ENCODE results near the gene IL17RC. TPM values are rescaled to one million over a fixed set of nuclear protein-coding genes. Genes with fewer than 3 reads are reported as not detected.

The IL17RC gene
- total RNA-seq, 4 donors from 2014 or later = 26.3 to 99.3 (median 82.1) TPM

DNA sequence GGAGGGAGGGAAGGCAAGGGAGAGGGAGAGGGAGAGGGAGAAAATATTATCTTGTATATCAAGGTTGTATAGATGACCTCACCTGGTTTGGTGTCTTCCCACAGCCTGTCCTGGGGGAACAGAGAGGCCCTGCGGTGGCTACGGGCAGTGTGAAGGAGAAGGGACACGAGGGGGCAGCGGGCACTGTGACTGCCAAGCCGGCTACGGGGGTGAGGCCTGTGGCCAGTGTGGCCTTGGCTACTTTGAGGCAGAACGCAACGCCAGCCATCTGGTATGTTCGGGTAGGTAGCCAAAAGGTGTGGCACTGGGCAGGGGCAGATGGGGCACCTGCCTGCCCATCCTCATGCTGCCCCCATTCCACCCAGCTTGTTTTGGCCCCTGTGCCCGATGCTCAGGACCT, 23.8 kb downstream of the IL17RC start:
- TF ChIP-seq, protein P1, sequence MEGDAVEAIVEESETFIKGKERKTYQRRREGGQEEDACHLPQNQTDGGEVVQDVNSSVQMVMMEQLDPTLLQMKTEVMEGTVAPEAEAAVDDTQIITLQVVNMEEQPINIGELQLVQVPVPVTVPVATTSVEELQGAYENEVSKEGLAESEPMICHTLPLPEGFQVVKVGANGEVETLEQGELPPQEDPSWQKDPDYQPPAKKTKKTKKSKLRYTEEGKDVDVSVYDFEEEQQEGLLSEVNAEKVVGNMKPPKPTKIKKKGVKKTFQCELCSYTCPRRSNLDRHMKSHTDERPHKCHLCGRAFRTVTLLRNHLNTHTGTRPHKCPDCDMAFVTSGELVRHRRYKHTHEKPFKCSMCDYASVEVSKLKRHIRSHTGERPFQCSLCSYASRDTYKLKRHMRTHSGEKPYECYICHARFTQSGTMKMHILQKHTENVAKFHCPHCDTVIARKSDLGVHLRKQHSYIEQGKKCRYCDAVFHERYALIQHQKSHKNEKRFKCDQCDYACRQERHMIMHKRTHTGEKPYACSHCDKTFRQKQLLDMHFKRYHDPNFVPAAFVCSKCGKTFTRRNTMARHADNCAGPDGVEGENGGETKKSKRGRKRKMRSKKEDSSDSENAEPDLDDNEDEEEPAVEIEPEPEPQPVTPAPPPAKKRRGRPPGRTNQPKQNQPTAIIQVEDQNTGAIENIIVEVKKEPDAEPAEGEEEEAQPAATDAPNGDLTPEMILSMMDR (IDR thresholded peaks at IDR 0.05; ENCODE audit: low read depth) = no peak

DNA sequence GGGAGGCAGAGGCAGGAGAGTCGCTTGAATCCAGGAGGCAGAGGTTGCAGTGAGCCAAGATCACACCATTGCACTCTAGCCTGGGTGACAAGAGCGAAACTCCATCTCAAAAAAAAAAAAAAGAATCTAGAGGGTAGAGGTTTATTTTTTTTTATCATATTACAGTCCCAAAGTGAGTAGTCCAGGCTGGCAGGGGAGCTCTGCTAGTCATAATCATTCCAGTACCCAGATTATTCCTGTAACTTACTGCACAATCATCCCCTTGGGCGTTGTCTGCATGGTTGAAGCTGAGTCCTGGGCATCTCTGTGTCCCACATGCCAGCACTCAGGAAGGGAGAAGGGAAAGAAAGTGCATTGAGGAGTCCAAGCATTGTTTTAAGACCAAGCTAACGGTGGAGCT, 25.3 kb downstream of the IL17RC start:
- TF ChIP-seq, protein P1 (IDR thresholded peaks at IDR 0.05; ENCODE audit: low read depth) = no peak

DNA sequence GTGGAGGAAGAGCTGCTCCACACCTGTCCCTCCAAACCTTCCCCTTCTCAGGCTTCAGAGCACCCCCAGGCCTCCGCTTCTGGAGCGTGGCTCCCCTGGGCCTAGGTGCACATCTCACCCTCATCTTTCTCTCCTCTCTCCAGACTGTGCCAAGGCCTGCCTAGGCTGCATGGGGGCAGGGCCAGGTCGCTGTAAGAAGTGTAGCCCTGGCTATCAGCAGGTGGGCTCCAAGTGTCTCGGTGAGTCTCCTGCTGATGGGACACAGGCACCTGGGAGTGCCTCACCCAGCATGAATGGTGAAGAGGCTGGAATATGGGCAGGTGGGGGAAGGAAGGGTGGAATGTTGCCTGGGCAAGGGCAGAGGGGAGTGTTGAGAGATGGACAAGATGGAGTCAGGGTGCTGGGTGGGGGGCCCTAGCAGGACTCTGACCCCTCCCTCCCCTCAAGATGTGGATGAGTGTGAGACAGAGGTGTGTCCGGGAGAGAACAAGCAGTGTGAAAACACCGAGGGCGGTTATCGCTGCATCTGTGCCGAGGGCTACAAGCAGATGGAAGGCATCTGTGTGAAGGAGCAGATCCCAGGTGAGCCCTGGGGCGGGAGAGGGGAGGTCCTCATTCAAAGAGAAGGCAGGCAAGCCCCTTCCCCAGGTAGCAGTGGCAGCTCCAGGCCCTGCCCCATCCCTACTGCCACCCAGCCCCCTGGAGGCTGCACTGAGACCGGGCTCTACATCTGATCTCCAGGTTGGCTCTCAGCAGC, 26.2 kb downstream of the IL17RC start:
- TF ChIP-seq, protein P1 (IDR thresholded peaks at IDR 0.05; ENCODE audit: low read depth) = no peak

DNA sequence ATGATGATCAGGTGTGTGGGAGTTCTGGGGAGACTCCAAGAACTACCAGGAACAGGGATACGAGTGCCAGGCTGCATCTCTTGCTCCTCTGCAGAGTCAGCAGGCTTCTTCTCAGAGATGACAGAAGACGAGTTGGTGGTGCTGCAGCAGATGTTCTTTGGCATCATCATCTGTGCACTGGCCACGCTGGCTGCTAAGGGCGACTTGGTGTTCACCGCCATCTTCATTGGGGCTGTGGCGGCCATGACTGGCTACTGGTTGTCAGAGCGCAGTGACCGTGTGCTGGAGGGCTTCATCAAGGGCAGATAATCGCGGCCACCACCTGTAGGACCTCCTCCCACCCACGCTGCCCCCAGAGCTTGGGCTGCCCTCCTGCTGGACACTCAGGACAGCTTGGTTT, 27.4 kb downstream of the IL17RC start:
- TF ChIP-seq, protein P1 (IDR thresholded peaks at IDR 0.05; ENCODE audit: low read depth) = no peak

DNA sequence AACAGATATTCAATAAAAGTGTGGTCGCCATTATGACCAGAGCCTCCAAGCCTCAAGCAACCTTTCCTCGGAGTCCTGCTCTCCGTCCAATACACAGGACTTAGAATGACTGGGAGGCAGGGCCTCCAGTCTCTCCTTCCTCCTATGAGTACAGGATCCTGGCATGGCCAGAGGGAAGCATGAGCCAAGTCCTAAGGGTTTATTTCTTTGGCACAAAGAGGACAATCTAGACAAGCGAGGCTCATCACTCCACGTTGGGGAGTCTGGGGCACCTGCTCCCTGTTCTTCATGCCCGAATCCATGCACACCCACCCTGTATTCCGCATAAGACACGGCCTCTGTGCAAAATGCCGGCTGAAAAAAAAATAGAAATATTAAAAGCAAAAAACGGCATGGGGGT, 28.5 kb downstream of the IL17RC start:
- TF ChIP-seq, protein P1 (IDR thresholded peaks at IDR 0.05; ENCODE audit: low read depth) = no peak

GRCh38 chr3:9946112-9947024, 29.5 kb downstream of the IL17RC start:
- TF ChIP-seq, protein P1 (IDR thresholded peaks at IDR 0.05; ENCODE audit: low read depth) = no peak

All from subcutaneous adipose tissue (tissue), 4 donors.